Hepatocyte (in vitro differentiated cells): ENCODE data around the gene SDC4.

Source experiments
- CTCF ChIP-seq: fragments of 200-600 bp; sonication (generic); IDR thresholded peaks from 2 replicates; pipeline ENCODE4 v1.5.1; 2016; ENCODE audit warnings: antibody characterized with exemption, mild to moderate bottlenecking; ENCODE audit not compliant: poor library complexity
- EZH2 ChIP-seq: fragments of 200-600 bp; sonication (generic); IDR thresholded peaks from 2 replicates; pipeline ENCODE4 v1.6.1; 2016; ENCODE audit warnings: antibody characterized with exemption, mild to moderate bottlenecking, borderline replicate concordance

GRCh38 chr20:45359406-45360148 is 11.4 kb upstream of the SDC4 start:
- TF ChIP-seq CTCF = no peak
- no peak for TF ChIP-seq EZH2
